SK-N-SH (cell line): ENCODE measurements around the gene NCKAP5.

Experiments used
- NRF1 ChIP-seq: IDR thresholded peaks from 2 replicates; pipeline ENCODE4 v1.6.1; 2012; ENCODE audit warnings: low read depth, mild to moderate bottlenecking, low read length
- RFX5 ChIP-seq: IDR thresholded peaks from 2 replicates; pipeline ENCODE4 v1.6.1; 2012; ENCODE audit warnings: mild to moderate bottlenecking, improper control_type of control experiment, low read length
- SIN3A ChIP-seq: IDR thresholded peaks from 2 replicates; pipeline ENCODE4 v1.6.1; 2012; ENCODE audit warnings: low read depth, mild to moderate bottlenecking, low read length, moderate library complexity, borderline replicate concordance
- YY1 ChIP-seq: IDR thresholded peaks from 2 replicates; pipeline ENCODE4 v1.4.0; 2012; ENCODE audit warnings: low read depth, mild to moderate bottlenecking
- TF ChIP-seq, protein P1 (sequence below): fragments of 200-600 bp; sonication (generic); IDR thresholded peaks from 2 replicates; pipeline ENCODE4 v1.6.1; 2017; ENCODE audit warnings: antibody characterized with exemption, mild to moderate bottlenecking, moderate library complexity

GRCh38 chr2:132645722-132646539, 922.3 kb downstream of the NCKAP5 start:
- TF ChIP-seq, protein P1, sequence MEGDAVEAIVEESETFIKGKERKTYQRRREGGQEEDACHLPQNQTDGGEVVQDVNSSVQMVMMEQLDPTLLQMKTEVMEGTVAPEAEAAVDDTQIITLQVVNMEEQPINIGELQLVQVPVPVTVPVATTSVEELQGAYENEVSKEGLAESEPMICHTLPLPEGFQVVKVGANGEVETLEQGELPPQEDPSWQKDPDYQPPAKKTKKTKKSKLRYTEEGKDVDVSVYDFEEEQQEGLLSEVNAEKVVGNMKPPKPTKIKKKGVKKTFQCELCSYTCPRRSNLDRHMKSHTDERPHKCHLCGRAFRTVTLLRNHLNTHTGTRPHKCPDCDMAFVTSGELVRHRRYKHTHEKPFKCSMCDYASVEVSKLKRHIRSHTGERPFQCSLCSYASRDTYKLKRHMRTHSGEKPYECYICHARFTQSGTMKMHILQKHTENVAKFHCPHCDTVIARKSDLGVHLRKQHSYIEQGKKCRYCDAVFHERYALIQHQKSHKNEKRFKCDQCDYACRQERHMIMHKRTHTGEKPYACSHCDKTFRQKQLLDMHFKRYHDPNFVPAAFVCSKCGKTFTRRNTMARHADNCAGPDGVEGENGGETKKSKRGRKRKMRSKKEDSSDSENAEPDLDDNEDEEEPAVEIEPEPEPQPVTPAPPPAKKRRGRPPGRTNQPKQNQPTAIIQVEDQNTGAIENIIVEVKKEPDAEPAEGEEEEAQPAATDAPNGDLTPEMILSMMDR, result no peak
- TF ChIP-seq YY1 (no peak), RFX5 (no peak), NRF1 (no peak), SIN3A (no peak)
